Esophagus squamous epithelium (tissue), 4 donors: ENCODE results near the gene SAMD1.

ENCODE experiments used
- POLR2A ChIP-seq, 4 donors: fragments of 450-650 bp; IDR thresholded peaks; one replicate each; pipeline ENCODE4 v1.6.1; 2017; ENCODE audit warnings: antibody characterized with exemption in 4 of 4, mild to moderate bottlenecking in 4 of 4, moderate library complexity in 3 of 4
- TF ChIP-seq, protein P1 (sequence below), 6 experiments: fragments of 450-650 bp in 4 of 6; fragments of 200-600 bp in 2 of 6; sonication (generic) in 2 of 6; IDR thresholded peaks; one replicate each; pipeline ENCODE4 v1.5.1; 2016 to 2019; ENCODE audit warnings: antibody characterized with exemption in 6 of 6, mild to moderate bottlenecking in 4 of 6, moderate library complexity in 4 of 6

DNA sequence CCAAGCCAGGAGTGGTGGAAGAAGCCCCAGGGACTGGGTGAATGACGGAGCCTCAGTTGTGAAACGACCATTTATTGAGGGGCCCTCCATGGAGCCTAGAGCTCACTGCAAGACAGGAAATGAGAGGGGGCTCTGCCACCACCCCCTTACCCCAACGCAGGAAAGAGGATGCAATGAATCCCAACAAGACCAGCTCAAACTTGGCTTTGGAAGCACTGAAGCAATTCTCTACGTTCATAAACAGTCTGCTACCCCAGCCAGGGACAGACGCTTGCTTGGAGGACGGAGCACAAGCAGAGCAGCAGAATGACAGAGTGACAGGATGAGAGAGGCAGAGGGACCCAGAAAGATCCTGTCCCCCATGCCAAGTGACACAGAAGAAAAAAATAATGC is 26.0 kb upstream of the SAMD1 start:
- TF ChIP-seq POLR2A (IDR thresholded peaks at IDR 0.05): no peak
- TF ChIP-seq, protein P1, sequence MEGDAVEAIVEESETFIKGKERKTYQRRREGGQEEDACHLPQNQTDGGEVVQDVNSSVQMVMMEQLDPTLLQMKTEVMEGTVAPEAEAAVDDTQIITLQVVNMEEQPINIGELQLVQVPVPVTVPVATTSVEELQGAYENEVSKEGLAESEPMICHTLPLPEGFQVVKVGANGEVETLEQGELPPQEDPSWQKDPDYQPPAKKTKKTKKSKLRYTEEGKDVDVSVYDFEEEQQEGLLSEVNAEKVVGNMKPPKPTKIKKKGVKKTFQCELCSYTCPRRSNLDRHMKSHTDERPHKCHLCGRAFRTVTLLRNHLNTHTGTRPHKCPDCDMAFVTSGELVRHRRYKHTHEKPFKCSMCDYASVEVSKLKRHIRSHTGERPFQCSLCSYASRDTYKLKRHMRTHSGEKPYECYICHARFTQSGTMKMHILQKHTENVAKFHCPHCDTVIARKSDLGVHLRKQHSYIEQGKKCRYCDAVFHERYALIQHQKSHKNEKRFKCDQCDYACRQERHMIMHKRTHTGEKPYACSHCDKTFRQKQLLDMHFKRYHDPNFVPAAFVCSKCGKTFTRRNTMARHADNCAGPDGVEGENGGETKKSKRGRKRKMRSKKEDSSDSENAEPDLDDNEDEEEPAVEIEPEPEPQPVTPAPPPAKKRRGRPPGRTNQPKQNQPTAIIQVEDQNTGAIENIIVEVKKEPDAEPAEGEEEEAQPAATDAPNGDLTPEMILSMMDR (IDR thresholded peaks at IDR 0.05): no peak
